Adipose tissue (tissue), 3 donors: ENCODE data around the gene MYO1F. TPM values are rescaled to one million over a fixed set of nuclear protein-coding genes. Genes with fewer than 3 reads are reported as not detected.
A peak's percentile ranks its signal among the peaks of the same experiment; 100 is the strongest.
"Not testable (repeated sequence)": the region's sequence is repeated elsewhere in the genome, so short reads cannot be mapped to it uniquely, and the experiment has no call there.

Experiments used
- H3K27ac ChIP-seq: one replicate; pipeline ENCODE4 v1.5.1; 2013; ENCODE audit warnings: low read depth, low read length
- WGBS, 3 donors: extraction: QIAGEN DNeasy Blood & Tissue Kit; methylation state at CpG; one replicate each; pipeline ENCODE4 v1.1.7; 2013; 5-methylcytosine and 5-hydroxymethylcytosine counted together
- polyA plus RNA-seq, 3 donors: library from polyadenylated mRNA; stranded (reverse); fragments of 200-250 nt; gene quantifications; one replicate each; pipeline ENCODE4 v1.2.3, GENCODE V29; 2013
- donor health status: healthy with polysubstance abuse.
- donor health status: Bipolar disorder and iron deficiency.
- donor health status: healthy.

Gene MYO1F
- polyA plus RNA-seq, 3 donors: 2.0 to 21.3 (median 18.9) TPM

- 84 to 87% (median 86%) methylated on average over 7 of the region's 7 CpGs for WGBS, 3 donors
- no peak overlapping the region for H3K27ac ChIP-seq
These were observed 45.8 kb downstream of the MYO1F start for GRCh38 chr19:8531470-8531869.

GRCh38 chr19:8530061-8530679 lies 47.1 kb downstream of the MYO1F start:
- WGBS, 3 donors: 91 to 95% (median 94%) methylated on average over 35 of the region's 35 CpGs
- no peak overlapping the region for H3K27ac ChIP-seq

- H3K27ac ChIP-seq: no peak overlapping the region
- WGBS, 3 donors: 87 to 96% (median 91%) methylated on average over 4 of the region's 4 CpGs
These were observed 47.8 kb downstream of the MYO1F start for GRCh38 chr19:8529369-8530006.

GRCh38 chr19:8528500-8528899 lies 48.7 kb downstream of the MYO1F start:
- no peak overlapping the region for H3K27ac ChIP-seq
- WGBS, 3 donors: 63 to 71% (median 69%) methylated on average over 4 of the region's 4 CpGs

- 14 to 46% (median 30%) methylated on average over 53 to 57 of the region's 57 CpGs for WGBS, 3 donors
- no peak overlapping the region for H3K27ac ChIP-seq
These were observed 50.7 kb downstream of the MYO1F start for GRCh38 chr19:8526345-8527091.

GRCh38 chr19:8525401-8525684 lies 51.9 kb downstream of the MYO1F start:
- 11 to 34% (median 28%) methylated on average over 14 to 15 of the region's 15 CpGs for WGBS, 3 donors
- H3K27ac ChIP-seq: no peak overlapping the region

- WGBS, 3 donors: 93 to 97% (median 95%) methylated on average over 6 of the region's 6 CpGs
These were observed 57.9 kb downstream of the MYO1F start for GRCh38 chr19:8519388-8519787.

GRCh38 chr19:8518536-8518935 lies 58.7 kb downstream of the MYO1F start:
- 79 to 86% (median 81%) methylated on average over 11 of the region's 11 CpGs for WGBS, 3 donors
- no peak overlapping the region for H3K27ac ChIP-seq

More at GRCh38 chr19:8519388-8519787, 57.9 kb downstream of the MYO1F start:
- H3K27ac ChIP-seq: no peak overlapping the region

- 33 to 52% (median 39%) methylated on average over 10 of the region's 10 CpGs for WGBS, 3 donors
- H3K27ac ChIP-seq: no peak overlapping the region
These were observed 59.4 kb downstream of the MYO1F start for GRCh38 chr19:8517551-8518442.

- no peak overlapping the region for H3K27ac ChIP-seq
- WGBS, 3 donors: 62 to 92% (median 67%) methylated on average over 11 of the region's 11 CpGs
These were observed 61.9 kb downstream of the MYO1F start for GRCh38 chr19:8515317-8515716.

GRCh38 chr19:8514505-8515009 lies 62.7 kb downstream of the MYO1F start:
- H3K27ac ChIP-seq: not testable (repeated sequence)
- WGBS, 3 donors: 71 to 77% (median 72%) methylated on average over 19 to 21 of the region's 21 CpGs

- H3K27ac ChIP-seq: peak within 1 kb of the TSS; percentile 90
- 1% methylated on average over 47 to 70 of the region's 70 CpGs for WGBS, 3 donors
These were observed 63.3 kb downstream of the MYO1F start, which contains the start of gene ZNF414 for GRCh38 chr19:8513687-8514504. ZNF414 (minus strand) TSS chr19:8514167; CDS start chr19:8514046, 121 bp downstream.

- no peak overlapping the region for H3K27ac ChIP-seq
- WGBS, 3 donors: 56 to 62% (median 59%) methylated on average over 17 to 19 of the region's 19 CpGs
These were observed 64.1 kb downstream of the MYO1F start for GRCh38 chr19:8513036-8513686.

- WGBS, 3 donors: 79 to 82% (median 82%) methylated on average over 22 of the region's 22 CpGs
- H3K27ac ChIP-seq: no peak overlapping the region
These were observed 64.9 kb downstream of the MYO1F start for GRCh38 chr19:8512115-8512967.

- WGBS, 3 donors: 69 to 80% (median 76%) methylated on average over 44 to 45 of the region's 45 CpGs
- H3K27ac ChIP-seq: no peak overlapping the region
These were observed 65.6 kb downstream of the MYO1F start for GRCh38 chr19:8511573-8512101.

GRCh38 chr19:8510589-8511115 lies 66.6 kb downstream of the MYO1F start:
- H3K27ac ChIP-seq: no peak overlapping the region
- WGBS, 3 donors: 82 to 85% (median 83%) methylated on average over 39 to 52 of the region's 52 CpGs
